ENCODE measurements around the gene SHOC2. TPM values are rescaled to one million over a fixed set of nuclear protein-coding genes. Genes with fewer than 3 reads are reported as not detected.

The SHOC2 gene
- polyA plus RNA-seq, 1 donor from 2014 or later, result 46.0 TPM

GRCh38 chr10:111017098-111017497, 97.7 kb downstream of the SHOC2 start:
- H3K9ac ChIP-seq (ENCODE audit: low read length), result no peak overlapping the region
- no peaks in the 10 kb centered on the region for H3K9me2 ChIP-seq (ENCODE audit: insufficient read depth, low read length)
- H3K27ac ChIP-seq (ENCODE audit: low read length), result no peak overlapping the region
- no peaks in the 10 kb centered on the region for H3K9me3 ChIP-seq (ENCODE audit: low read length)
- no peak overlapping the region for H3K4me3 ChIP-seq (ENCODE audit: low read length)
- H2AFZ ChIP-seq (ENCODE audit: low read depth, low read length), result no peak overlapping the region
- H3K27me3 ChIP-seq (ENCODE audit: insufficient read depth, low read depth, low read length), result no peaks in the 10 kb centered on the region
- H3K4me2 ChIP-seq (ENCODE audit: low read length), result no peak overlapping the region
- TF ChIP-seq RAD21 (conservative IDR thresholded peaks at IDR 0.05), result no peak
- TF ChIP-seq MXI1 (conservative IDR thresholded peaks at IDR 0.05; ENCODE audit: poor library complexity, severe bottlenecking), result no peak
- no peak for TF ChIP-seq TAF1 (IDR thresholded peaks at IDR 0.05; ENCODE audit: low read depth)
- no peak for TF ChIP-seq EZH2 (IDR thresholded peaks at IDR 0.05; ENCODE audit: borderline replicate concordance, insufficient read depth, low read length, poor library complexity, severe bottlenecking)
- TF ChIP-seq POLR2AphosphoS5 (IDR thresholded peaks at IDR 0.05), result no peak
- H3K79me2 ChIP-seq (replicated peaks; ENCODE audit: insufficient read depth, low read length), result no peaks in the 10 kb centered on the region
- H3F3A ChIP-seq (ENCODE audit: insufficient read depth, low read length, poor library complexity, severe bottlenecking), result no peaks in the 10 kb centered on the region
- H4K20me1 ChIP-seq (ENCODE audit: insufficient read depth), result no peaks in the 10 kb centered on the region
- peaks cover 3% of the 10 kb centered on the region for H3K36me3 ChIP-seq (ENCODE audit: insufficient read depth, low read length)

DNA sequence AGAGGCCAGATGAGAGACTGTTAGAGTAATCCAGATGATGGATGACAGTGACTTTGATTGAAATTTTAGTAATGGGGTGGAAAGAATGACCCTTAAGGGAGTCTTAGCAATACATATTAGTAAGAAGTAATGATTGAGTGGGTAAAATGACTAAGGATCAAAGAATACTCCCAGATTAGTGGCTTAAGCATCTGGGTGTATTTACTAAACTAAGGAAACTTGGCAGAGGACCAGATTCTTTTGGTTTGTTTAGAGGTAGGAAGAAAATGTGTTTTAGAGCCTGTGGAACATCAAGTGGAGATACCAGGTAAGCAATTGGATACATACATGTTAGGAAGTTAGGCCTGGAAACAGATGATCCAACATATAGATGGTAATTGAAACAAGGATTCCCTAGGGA, 98.6 kb downstream of the SHOC2 start:
- no peaks in the 10 kb centered on the region for H3K9me3 ChIP-seq (ENCODE audit: low read length)
- no peaks in the 10 kb centered on the region for H3K27me3 ChIP-seq (ENCODE audit: insufficient read depth, low read depth, low read length)
- TF ChIP-seq REST (IDR thresholded peaks at IDR 0.05; ENCODE audit: borderline replicate concordance) (no peak), MXI1 (conservative IDR thresholded peaks at IDR 0.05; ENCODE audit: poor library complexity, severe bottlenecking) (no peak), SMC3 (conservative IDR thresholded peaks at IDR 0.05; ENCODE audit: poor library complexity) (no peak), RAD21 (conservative IDR thresholded peaks at IDR 0.05) (no peak), EZH2 (IDR thresholded peaks at IDR 0.05; ENCODE audit: borderline replicate concordance, insufficient read depth, low read length, poor library complexity, severe bottlenecking) (no peak)

DNA sequence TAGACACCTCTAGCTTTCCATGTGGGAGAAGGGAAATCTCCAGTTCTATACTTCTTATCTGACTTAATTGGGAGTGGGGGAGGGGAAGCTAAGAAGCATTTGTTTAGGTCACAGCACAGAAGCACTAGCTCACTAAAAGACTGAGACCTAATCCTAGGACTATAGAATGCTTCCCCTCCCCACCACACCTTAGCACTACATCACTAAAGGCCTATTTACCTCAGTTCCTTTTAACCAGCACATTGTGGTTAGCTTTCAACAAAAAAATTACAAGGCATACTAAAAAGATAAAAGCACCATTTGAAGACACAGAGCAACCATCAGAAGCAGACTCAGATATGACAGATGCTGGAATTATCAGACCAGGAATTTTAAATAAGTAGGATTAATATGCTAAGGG, 103.7 kb downstream of the SHOC2 start:
- no peaks in the 10 kb centered on the region for H3K9me3 ChIP-seq (ENCODE audit: low read length)
- no peak overlapping the region for H2AFZ ChIP-seq (ENCODE audit: low read depth, low read length)
- H3F3A ChIP-seq (ENCODE audit: insufficient read depth, low read length, poor library complexity, severe bottlenecking), result no peaks in the 10 kb centered on the region
- no peaks in the 10 kb centered on the region for H3K27me3 ChIP-seq (ENCODE audit: insufficient read depth, low read depth, low read length)
- no peaks in the 10 kb centered on the region for H3K9me2 ChIP-seq (ENCODE audit: insufficient read depth, low read length)
- H3K36me3 ChIP-seq (ENCODE audit: insufficient read depth, low read length), result no peaks in the 10 kb centered on the region
- no peak overlapping the region for H3K9ac ChIP-seq (ENCODE audit: low read length)
- TF ChIP-seq EZH2 (IDR thresholded peaks at IDR 0.05; ENCODE audit: borderline replicate concordance, insufficient read depth, low read length, poor library complexity, severe bottlenecking) (no peak), MXI1 (conservative IDR thresholded peaks at IDR 0.05; ENCODE audit: poor library complexity, severe bottlenecking) (no peak), POLR2AphosphoS5 (IDR thresholded peaks at IDR 0.05) (no peak), SMC3 (conservative IDR thresholded peaks at IDR 0.05; ENCODE audit: poor library complexity) (no peak), TAF1 (IDR thresholded peaks at IDR 0.05; ENCODE audit: low read depth) (no peak)
- TF ChIP-seq, protein P1, sequence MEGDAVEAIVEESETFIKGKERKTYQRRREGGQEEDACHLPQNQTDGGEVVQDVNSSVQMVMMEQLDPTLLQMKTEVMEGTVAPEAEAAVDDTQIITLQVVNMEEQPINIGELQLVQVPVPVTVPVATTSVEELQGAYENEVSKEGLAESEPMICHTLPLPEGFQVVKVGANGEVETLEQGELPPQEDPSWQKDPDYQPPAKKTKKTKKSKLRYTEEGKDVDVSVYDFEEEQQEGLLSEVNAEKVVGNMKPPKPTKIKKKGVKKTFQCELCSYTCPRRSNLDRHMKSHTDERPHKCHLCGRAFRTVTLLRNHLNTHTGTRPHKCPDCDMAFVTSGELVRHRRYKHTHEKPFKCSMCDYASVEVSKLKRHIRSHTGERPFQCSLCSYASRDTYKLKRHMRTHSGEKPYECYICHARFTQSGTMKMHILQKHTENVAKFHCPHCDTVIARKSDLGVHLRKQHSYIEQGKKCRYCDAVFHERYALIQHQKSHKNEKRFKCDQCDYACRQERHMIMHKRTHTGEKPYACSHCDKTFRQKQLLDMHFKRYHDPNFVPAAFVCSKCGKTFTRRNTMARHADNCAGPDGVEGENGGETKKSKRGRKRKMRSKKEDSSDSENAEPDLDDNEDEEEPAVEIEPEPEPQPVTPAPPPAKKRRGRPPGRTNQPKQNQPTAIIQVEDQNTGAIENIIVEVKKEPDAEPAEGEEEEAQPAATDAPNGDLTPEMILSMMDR (IDR thresholded peaks at IDR 0.05; ENCODE audit: poor library complexity, severe bottlenecking), result no peak
- no peak overlapping the region for H3K4me3 ChIP-seq (ENCODE audit: low read length)
- H3K27ac ChIP-seq (ENCODE audit: low read length), result no peak overlapping the region
- H4K20me1 ChIP-seq (ENCODE audit: insufficient read depth), result no peaks in the 10 kb centered on the region
- no peaks in the 10 kb centered on the region for H3K79me2 ChIP-seq (replicated peaks; ENCODE audit: insufficient read depth, low read length)
- H3K4me2 ChIP-seq (ENCODE audit: low read length), result no peak overlapping the region

More for the DNA sequence above, 98.6 kb downstream of the SHOC2 start:
- Histone ChIP-seq H4K20me1 (ENCODE audit: insufficient read depth) (no peaks in the 10 kb centered on the region), H3K9ac (ENCODE audit: low read length) (no peak overlapping the region), H3K4me2 (ENCODE audit: low read length) (no peak overlapping the region), H2AFZ (ENCODE audit: low read depth, low read length) (no peak overlapping the region), H3K9me2 (ENCODE audit: insufficient read depth, low read length) (no peaks in the 10 kb centered on the region), H3K27ac (ENCODE audit: low read length) (no peak overlapping the region), H3K79me2 (replicated peaks; ENCODE audit: insufficient read depth, low read length) (no peaks in the 10 kb centered on the region), H3K4me3 (ENCODE audit: low read length) (no peak overlapping the region), H3K36me3 (ENCODE audit: insufficient read depth, low read length) (peaks cover 3% of the 10 kb centered on the region), H3F3A (ENCODE audit: insufficient read depth, low read length, poor library complexity, severe bottlenecking) (no peaks in the 10 kb centered on the region)
